AG09319 (cell line): ENCODE results near the gene DYNC2H1.

Experiments
- DNase-seq: peaks from one replicate; pipeline ENCODE4 v3.0.0-alpha.2; 2010; ENCODE audit warnings: low read depth; ENCODE audit errors: extremely low read depth
- CTCF ChIP-seq: IDR thresholded peaks from 2 replicates; pipeline ENCODE4 v1.5.1; 2011; ENCODE audit warnings: low read depth, mild to moderate bottlenecking, inconsistent platforms, low read length, moderate library complexity

Gene DYNC2H1

GRCh38 chr11:103241574-103241973, 132.3 kb downstream of the DYNC2H1 start:
- no peak for TF ChIP-seq CTCF
- no peak for DNase-seq

GRCh38 chr11:103254123-103254522, 144.9 kb downstream of the DYNC2H1 start:
- DNase-seq: no peak
- TF ChIP-seq CTCF: no peak

- peak; percentile 22 for TF ChIP-seq CTCF
- DNase-seq: no peak
Measured at GRCh38 chr11:103257360-103257759, 148.1 kb downstream of the DYNC2H1 start.

GRCh38 chr11:103266167-103266831, 157.1 kb downstream of the DYNC2H1 start:
- no peak for DNase-seq
- no peak for TF ChIP-seq CTCF

GRCh38 chr11:103272876-103273275, 163.7 kb downstream of the DYNC2H1 start:
- no peak for TF ChIP-seq CTCF
- DNase-seq: no peak

- no peak for DNase-seq
- no peak for TF ChIP-seq CTCF
Measured at GRCh38 chr11:103274025-103274424, 164.8 kb downstream of the DYNC2H1 start.

GRCh38 chr11:103279821-103280220, 170.6 kb downstream of the DYNC2H1 start:
- DNase-seq: no peak
- TF ChIP-seq CTCF: no peak
